K562 (cell line): ENCODE results near the gene PHC3. TPM values are rescaled to one million over a fixed set of nuclear protein-coding genes. Genes with fewer than 3 reads are reported as not detected.

Experiments used
- ATAC-seq: fragments of 200-7000 bp; cut with Tn5 transposase; 3 replicates; pipeline ENCODE4 v1.9.1; 2020; ENCODE audit warnings: moderate library complexity
- BruUV-seq: library from RNA; stranded (reverse); fragments of 400-500 nt; replicated peaks from 2 replicates; lab custom pipeline; 2021; lab: Mats Ljungman, UMichigan
- CTCF ChIA-PET: fragments of 300-600 bp; formaldehyde crosslinking; extraction: SDS; loops from one replicate; lab custom pipeline; 2021; ENCODE audit warnings: low intra/inter-chr PET ratio; lab: Yijun Ruan, JAX
- POLR2A ChIA-PET: fragments of 300-600, 350-650 bp; sonication (Branson Sonifier 250); formaldehyde crosslinking; extraction: SDS; loops from one replicate; lab custom pipeline; 2021; ENCODE audit warnings: antibody characterized with exemption, inconsistent platforms; lab: Yijun Ruan, JAX
- DNase-seq, 4 experiments: peaks; one replicate each; pipeline versions ENCODE4 v3.0.0 to v3.0.0-alpha.2; 2011 to 2018; ENCODE audit warnings: low spot score in 3 of 4, mixed read lengths in 3 of 4; ENCODE audit errors: extremely low read depth in 1 of 4
- FAIRE-seq: peaks from 2 replicates; lab custom pipeline; 2011; peaks lifted over from hg19 to GRCh38; lab: Jason Lieb, UNC
- H2AFZ ChIP-seq: 2 replicates; pipeline ENCODE4 v1.6.0; 2011; ENCODE audit warnings: low read depth, low read length, control low read depth, inconsistent platforms
- H3K27ac ChIP-seq: fragments of 200-600 bp; 3 replicates; pipeline ENCODE4 v1.8.0; 2011; ENCODE audit warnings: low read depth, mild to moderate bottlenecking, control low read depth, inconsistent platforms, low read length, moderate library complexity, mixed read lengths; ENCODE audit errors: extremely low read depth
- H3K27me3 ChIP-seq, 2 experiments: fragments of 300-600 bp in 1 of 2; 2 replicates in 1 of 2; 3 replicates in 1 of 2; pipeline versions ENCODE4 v1.6.0 to v1.8.0; 2011; ENCODE audit warnings: inconsistent platforms in 2 of 2, low read length in 2 of 2, mild to moderate bottlenecking in 1 of 2, mixed read lengths in 1 of 2, moderate library complexity in 1 of 2; ENCODE audit not compliant: control insufficient read depth in 2 of 2, insufficient read depth in 2 of 2
- H3K36me3 ChIP-seq: fragments of 300-600 bp; 3 replicates; pipeline ENCODE4 v1.8.0; 2011; ENCODE audit warnings: mild to moderate bottlenecking, low read length, inconsistent platforms; ENCODE audit not compliant: control insufficient read depth, insufficient read depth
- H3K4me1 ChIP-seq, 2 experiments: fragments of 200-600 bp in 1 of 2; replicated peaks in 1 of 2; 2 replicates in 1 of 2; 3 replicates in 1 of 2; pipeline versions ENCODE4 v1.5.1 to v1.8.0; 2011; ENCODE audit warnings: inconsistent platforms in 2 of 2, low read length in 2 of 2, mild to moderate bottlenecking in 1 of 2, mixed read lengths in 1 of 2, moderate library complexity in 1 of 2; ENCODE audit not compliant: control insufficient read depth in 2 of 2, insufficient read depth in 2 of 2
- H3K4me2 ChIP-seq: 2 replicates; pipeline ENCODE4 v1.6.1; 2011; ENCODE audit warnings: low read length, control low read depth, inconsistent platforms, mixed read lengths; ENCODE audit not compliant: insufficient read depth
- H3K4me3 ChIP-seq: fragments of 200-600 bp; sonication (generic), shearing (Covaris generic); 2 replicates; pipeline ENCODE4 v1.5.1; 2016; ENCODE audit warnings: control low read depth, inconsistent platforms
- H3K79me2 ChIP-seq: fragments of 200-600 bp; 3 replicates; pipeline ENCODE4 v1.8.0; 2011; ENCODE audit warnings: low read length, inconsistent platforms; ENCODE audit not compliant: control insufficient read depth, insufficient read depth
- H3K9ac ChIP-seq, 2 experiments: 2 replicates each; pipeline versions ENCODE4 v1.6.0 to v1.6.1; 2011; ENCODE audit warnings: low read depth in 2 of 2, low read length in 2 of 2, control low read depth in 1 of 2, inconsistent platforms in 1 of 2, mild to moderate bottlenecking in 1 of 2, mixed read lengths in 1 of 2; ENCODE audit not compliant: insufficient read depth in 1 of 2
- H3K9me1 ChIP-seq: one replicate; pipeline ENCODE4 v1.6.0; 2011; ENCODE audit warnings: inconsistent platforms, mild to moderate bottlenecking, low read length, moderate library complexity; ENCODE audit not compliant: control insufficient read depth, insufficient read depth
- H3K9me3 ChIP-seq: replicated peaks from 2 replicates; pipeline ENCODE4 v1.5.1; 2011; ENCODE audit warnings: low read depth, low read length, inconsistent platforms; ENCODE audit not compliant: control insufficient read depth, insufficient read depth
- H4K20me1 ChIP-seq: replicated peaks from 2 replicates; pipeline ENCODE4 v1.6.1; 2011; ENCODE audit warnings: low read length, inconsistent platforms, mixed read lengths; ENCODE audit not compliant: control insufficient read depth, insufficient read depth
- BDP1 ChIP-seq: IDR thresholded peaks from 3 replicates; pipeline ENCODE4 v1.6.1; 2011; ENCODE audit not compliant: insufficient read length, insufficient read depth
- BHLHE40 ChIP-seq: IDR thresholded peaks from 2 replicates; pipeline ENCODE4 v1.6.1; 2011; ENCODE audit warnings: low read length, improper control_type of control experiment
- CEBPB ChIP-seq: fragments of 450-650 bp; IDR thresholded peaks from 2 replicates; pipeline ENCODE4 v1.6.1; 2016; ENCODE audit warnings: missing genetic modification characterization, missing compliant biosample characterization
- CTCF ChIP-seq, 3 experiments: IDR thresholded peaks in 2 of 3; conservative IDR thresholded peaks in 1 of 3; 2 replicates each; pipeline ENCODE4 v1.5.1; 2011 to 2012; ENCODE audit warnings: low read length in 3 of 3, mild to moderate bottlenecking in 3 of 3, control low read depth in 2 of 3, improper control_type of control experiment in 1 of 3, inconsistent platforms in 1 of 3, low read depth in 1 of 3, mixed read lengths in 1 of 3, moderate library complexity in 1 of 3; ENCODE audit not compliant: insufficient read depth in 2 of 3
- NR0B1 ChIP-seq: fragments of 450-650 bp; IDR thresholded peaks from one replicate; pipeline ENCODE4 v1.6.1; 2018; ENCODE audit warnings: mild to moderate bottlenecking, moderate library complexity; ENCODE audit not compliant: partially characterized antibody
- SIN3B ChIP-seq: fragments of 450-650 bp; IDR thresholded peaks from 2 replicates; pipeline ENCODE4 v1.6.1; 2017; ENCODE audit warnings: low read depth, mild to moderate bottlenecking, moderate library complexity
- SMAD1 ChIP-seq: fragments of 150-350 bp; IDR thresholded peaks from 2 replicates; pipeline ENCODE4 v1.6.1; 2014; ENCODE audit warnings: low read length, low read depth; ENCODE audit not compliant: partially characterized antibody
- XRCC3 ChIP-seq: fragments of 450-650 bp; IDR thresholded peaks from 2 replicates; pipeline ENCODE4 v1.6.1; 2017; ENCODE audit warnings: mild to moderate bottlenecking, moderate library complexity
- ZBTB7A ChIP-seq: IDR thresholded peaks from 2 replicates; pipeline ENCODE4 v1.6.1; 2011; ENCODE audit warnings: low read depth, mild to moderate bottlenecking, low read length, moderate library complexity, borderline replicate concordance; ENCODE audit not compliant: control insufficient read depth
- ZNF217 ChIP-seq: sonication (generic); formaldehyde crosslinking; IDR thresholded peaks from 2 replicates; pipeline ENCODE4 v1.8.0; 2022; ENCODE audit warnings: mild to moderate bottlenecking, missing genetic modification reagents
- ZNF507 ChIP-seq: conservative IDR thresholded peaks from 2 replicates; pipeline ENCODE4 v1.6.1; 2017; ENCODE audit warnings: missing genetic modification characterization, missing compliant biosample characterization
- WGBS: fragments of 100-300 bp; shearing (Covaris generic); methylation state at CpG from one replicate; pipeline ENCODE4 v1.1.6; 2016; ENCODE audit warnings: low coverage, mixed read lengths; ENCODE audit not compliant: insufficient coverage; ENCODE audit errors: missing lambda C conversion rate; 5-methylcytosine and 5-hydroxymethylcytosine counted together
- in situ Hi-C: fragments of 300-500 bp; cut with MboI; formaldehyde crosslinking; loops from 4 replicates; pipeline ENCODE4 v1.15.0; 2018; ENCODE audit warnings: inconsistent platforms, mixed read lengths
- intact Hi-C: fragments of 100-400 bp; cut with micrococcal nuclease; formaldehyde crosslinking; loops from 2 replicates; pipeline ENCODE4 v1.14.2; 2022
- polyA plus RNA-seq, 8 experiments: library from polyadenylated mRNA; depleted of rRNA in 4 of 8; stranded (reverse) in 5 of 8; unstranded in 3 of 8; fragments of >200 nt; fragmentation: Nextera tagmentation in 2 of 8; fragmentation: Illumina TruSeq in 1 of 8; extraction: Ambion mirVana in 2 of 8; extraction: Trizol in 1 of 8; gene quantifications; 2 replicates each; pipeline versions ENCODE4 v1.2.1 to v1.2.3, GENCODE V29; 2011 to 2014; ENCODE audit warnings: inconsistent platforms in 1 of 8, missing spikeins in 1 of 8
- total RNA-seq, 7 experiments: library from RNA; depleted of rRNA in 6 of 7; stranded (reverse); fragments of >200 nt in 6 of 7; fragmentation: Illumina TruSeq in 2 of 7; extraction: Trizol in 2 of 7; gene quantifications; 2 replicates each; pipeline versions ENCODE4 v1.2.1 to v1.2.3, GENCODE V29; 2011 to 2021; ENCODE audit warnings: low replicate concordance in 1 of 7

Gene PHC3
- total and polyA plus RNA-seq, 9 of the 15 experiments (the other 6 are each of a cell fraction or from before 2014, with no cell fraction given): 3.1 to 21.6 (median 10.5) TPM

- H3K36me3 ChIP-seq: peaks cover 39% of the 10 kb centered on the region
- intact Hi-C loops (no loop called here), in situ Hi-C loops (no loop called here)
- no peaks in the 10 kb centered on the region for H3K9me3 ChIP-seq
- FAIRE-seq (no peak), ATAC-seq (no peak), DNase-seq (no peak)
- H3K27me3 ChIP-seq: no peaks in the 10 kb centered on the region
- 91% methylated on average over 5 of the region's 5 CpGs for WGBS
- no TSS peak for BruUV-seq
- no peak overlapping the region for H3K9ac ChIP-seq
- H3K79me2 ChIP-seq: peaks cover 36% of the 10 kb centered on the region
- H3K4me1 ChIP-seq: peaks cover 0 to 2% of the 10 kb centered on the region in 2 experiments; a peak in 2 of 5 replicates
- no peak overlapping the region for H3K27ac ChIP-seq
- no peak overlapping the region for H2AFZ ChIP-seq
- POLR2A ChIA-PET: interaction anchor here (0.6 to 2.1 kb wide), 4 partner anchors 15 to 27 kb away, joined by 3 to 7 read pairs (median 4); no protein-coding TSS in a partner anchor
- H4K20me1 ChIP-seq: no peaks in the 10 kb centered on the region
- no peaks in the 10 kb centered on the region for H3K9me1 ChIP-seq
- no peak overlapping the region for H3K4me2 ChIP-seq
- CTCF ChIA-PET: no interaction called here
- H3K4me3 ChIP-seq: no peak overlapping the region
- no peak for TF ChIP-seq CEBPB
- no peak for TF ChIP-seq BHLHE40
- TF ChIP-seq CTCF (IDR thresholded peaks at IDR 0.05 in 2 of 3, conservative IDR thresholded peaks at IDR 0.05 in 1 of 3; ENCODE audit: insufficient read depth in 2 of 3, low read depth in 1 of 3, low read length in 3 of 3): no peak
- no peak for TF ChIP-seq XRCC3
- no peak for TF ChIP-seq ZNF217
- no peak for TF ChIP-seq ZBTB7A
- no peak for TF ChIP-seq SIN3B
- TF ChIP-seq ZNF507 (tag): no peak
- no peak for TF ChIP-seq NR0B1
- no peak for TF ChIP-seq SMAD1
- TF ChIP-seq BDP1: no peak
Observed at GRCh38 chr3:170149016-170149415, 32.5 kb downstream of the PHC3 start.
